HCT116 (cell line): ENCODE results near the gene MIAT. TPM values are rescaled to one million over a fixed set of nuclear protein-coding genes. Genes with fewer than 3 reads are reported as not detected.

Source experiments
- ATAC-seq: fragments of 200-7000 bp; cut with Tn5 transposase; 2 replicates; pipeline ENCODE4 v1.9.1; 2020; ENCODE audit warnings: mild to moderate bottlenecking, moderate library complexity
- BruUV-seq: library from RNA; stranded (reverse); fragments of 400-500 nt; replicated peaks from 2 replicates; lab custom pipeline; 2021; lab: Mats Ljungman, UMichigan
- CTCF ChIA-PET: fragments of 300-600 bp; sonication (Branson Sonifier 250); formaldehyde crosslinking; loops from one replicate; lab custom pipeline; 2021; ENCODE audit warnings: antibody characterized with exemption; lab: Charles Lee
- POLR2A ChIA-PET: fragments of 300-600, 350-600 bp; sonication (Branson Sonifier 250); formaldehyde crosslinking; loops from one replicate; lab custom pipeline; 2021; ENCODE audit warnings: antibody characterized with exemption; lab: Charles Lee
- RAD21 ChIA-PET, 2 experiments: fragments of 300-600 bp; sonication (Branson Sonifier 250); formaldehyde crosslinking; loops; one replicate each; lab custom pipeline; 2023; ENCODE audit warnings: low total read pairs in 2 of 2; ENCODE audit not compliant: uncharacterized antibody in 2 of 2, unreplicated experiment in 2 of 2, low non-redundant PET in 1 of 2; lab: Charles Lee
- DNase-seq: peaks from one replicate; pipeline ENCODE4 v3.0.0-alpha.2; 2010; ENCODE audit warnings: low read depth, low spot score
- H2AFZ ChIP-seq: fragments of 200-600 bp; shearing (Covaris generic), sonication (generic); 2 replicates; pipeline ENCODE4 v1.6.1; 2017; ENCODE audit warnings: low read depth, mixed run types, mixed read lengths, antibody characterized with exemption, low read length; ENCODE audit not compliant: poor library complexity, severe bottlenecking
- H3K27ac ChIP-seq: 2 replicates; pipeline ENCODE4 v1.5.1; 2012; ENCODE audit warnings: low read depth, low read length
- H3K27me3 ChIP-seq: fragments of 200-600 bp; sonication (generic); 2 replicates; pipeline ENCODE4 v1.6.1; 2016; ENCODE audit warnings: mixed run types, low read length, mixed read lengths; ENCODE audit not compliant: insufficient read depth
- H3K36me3 ChIP-seq, 2 experiments: fragments of 200-500 bp in 1 of 2; fragments of 200-600 bp in 1 of 2; sonication (Bioruptor generic) in 1 of 2; sonication (generic) in 1 of 2; 2 replicates each; pipeline versions ENCODE4 v1.5.1 to v1.6.1; 2014 to 2016; ENCODE audit warnings: low read length in 2 of 2, inconsistent platforms in 1 of 2, mixed read lengths in 1 of 2, mixed run types in 1 of 2; ENCODE audit not compliant: insufficient read depth in 2 of 2, control insufficient read depth in 1 of 2
- H3K4me1 ChIP-seq, 2 experiments: fragments of 200-600 bp in 1 of 2; sonication (generic) in 1 of 2; 2 replicates each; pipeline versions ENCODE4 v1.5.1 to v1.6.1; 2012 to 2017; ENCODE audit warnings: low read length in 2 of 2, inconsistent platforms in 1 of 2, mild to moderate bottlenecking in 1 of 2, mixed read lengths in 1 of 2, mixed run types in 1 of 2, moderate library complexity in 1 of 2; ENCODE audit not compliant: insufficient read depth in 2 of 2, control insufficient read depth in 1 of 2
- H3K4me2 ChIP-seq: fragments of 200-600 bp; sonication (generic); 2 replicates; pipeline ENCODE4 v1.6.1; 2017; ENCODE audit warnings: mixed run types, low read length, mixed read lengths
- H3K4me3 ChIP-seq, 2 experiments: fragments of 200-600 bp in 1 of 2; sonication (generic) in 1 of 2; replicated peaks in 1 of 2; 2 replicates each; pipeline ENCODE4 v1.5.1; 2011 to 2016; ENCODE audit warnings: low read length in 2 of 2, control low read depth in 1 of 2, low read depth in 1 of 2, mild to moderate bottlenecking in 1 of 2, mixed read lengths in 1 of 2, mixed run types in 1 of 2
- H3K79me2 ChIP-seq: fragments of 200-600 bp; sonication (generic); 2 replicates; pipeline ENCODE4 v1.6.1; 2017; ENCODE audit warnings: mild to moderate bottlenecking, mixed run types, low read length, moderate library complexity, mixed read lengths; ENCODE audit not compliant: insufficient read depth
- H3K9ac ChIP-seq: fragments of 200-600 bp; sonication (generic); 2 replicates; pipeline ENCODE4 v1.6.1; 2016; ENCODE audit warnings: low read length, mixed read lengths
- H3K9me2 ChIP-seq: fragments of 200-600 bp; sonication (generic), shearing (Covaris generic); 2 replicates; pipeline ENCODE4 v1.6.1; 2017; ENCODE audit warnings: mixed run types, mild to moderate bottlenecking, moderate library complexity; ENCODE audit not compliant: insufficient read depth
- H3K9me3 ChIP-seq, 2 experiments: fragments of 200-500 bp in 1 of 2; fragments of 200-600 bp in 1 of 2; sonication (Bioruptor generic) in 1 of 2; sonication (generic) in 1 of 2; 2 replicates each; pipeline ENCODE4 v1.6.1; 2014 to 2017; ENCODE audit warnings: low read length in 2 of 2, mixed read lengths in 2 of 2, inconsistent platforms in 1 of 2, low read depth in 1 of 2, mild to moderate bottlenecking in 1 of 2, mixed run types in 1 of 2, moderate library complexity in 1 of 2; ENCODE audit not compliant: control insufficient read depth in 1 of 2, insufficient read depth in 1 of 2
- H4K20me1 ChIP-seq: fragments of 200-600 bp; sonication (generic), shearing (Covaris generic); 2 replicates; pipeline ENCODE4 v1.6.1; 2017; ENCODE audit warnings: mixed run types, mild to moderate bottlenecking, moderate library complexity; ENCODE audit not compliant: insufficient read depth
- CEBPB ChIP-seq: IDR thresholded peaks from 2 replicates; pipeline ENCODE4 v1.6.1; 2012; ENCODE audit warnings: low read depth
- EGR1 ChIP-seq: IDR thresholded peaks from 2 replicates; pipeline ENCODE4 v1.6.1; 2012; ENCODE audit warnings: low read depth
- ELF1 ChIP-seq: IDR thresholded peaks from 2 replicates; pipeline ENCODE4 v1.6.1; 2012; ENCODE audit warnings: low read depth, borderline replicate concordance
- EZH2phosphoT487 ChIP-seq: fragments of 200-600 bp; IDR thresholded peaks from 2 replicates; pipeline ENCODE4 v1.6.1; 2018; ENCODE audit warnings: antibody characterized with exemption, borderline replicate concordance
- FOSL1 ChIP-seq: IDR thresholded peaks from 2 replicates; pipeline ENCODE4 v1.6.1; 2012; ENCODE audit warnings: low read depth
- POLR2A ChIP-seq: IDR thresholded peaks from 2 replicates; pipeline ENCODE4 v1.7.0; 2011; ENCODE audit warnings: borderline replicate concordance; ENCODE audit not compliant: insufficient read depth, insufficient read length; ENCODE audit errors: extremely low read depth
- POLR2AphosphoS5 ChIP-seq: IDR thresholded peaks from 2 replicates; pipeline ENCODE4 v1.6.1; 2011; ENCODE audit warnings: mild to moderate bottlenecking, low read depth, low read length, moderate library complexity
- SIN3A ChIP-seq: IDR thresholded peaks from 2 replicates; pipeline ENCODE4 v1.6.1; 2012; ENCODE audit warnings: low read depth
- SP1 ChIP-seq: IDR thresholded peaks from 2 replicates; pipeline ENCODE4 v1.6.1; 2012; ENCODE audit warnings: low read depth
- TCF7L2 ChIP-seq: IDR thresholded peaks from 2 replicates; pipeline ENCODE4 v1.7.0; 2011; ENCODE audit warnings: borderline replicate concordance, inconsistent platforms; ENCODE audit not compliant: insufficient read depth, insufficient read length; ENCODE audit errors: extremely low read depth
- YY1 ChIP-seq: IDR thresholded peaks from 2 replicates; pipeline ENCODE4 v1.6.1; 2011; ENCODE audit warnings: low read length, low read depth, moderate library complexity, mild to moderate bottlenecking; ENCODE audit not compliant: insufficient replicate concordance; ENCODE audit errors: extremely low read depth
- ZFX ChIP-seq: fragments of 450-650 bp; IDR thresholded peaks from 2 replicates; pipeline ENCODE4 v1.6.1; 2017
- intact Hi-C: fragments of 100-400 bp; cut with micrococcal nuclease; formaldehyde crosslinking; loops from 2 replicates; pipeline ENCODE4 v1.10.0; 2022
- total RNA-seq: library from RNA; stranded (reverse); gene quantifications from one replicate; pipeline ENCODE4 v1.2.1, GENCODE V29; 2021; ENCODE audit not compliant: unreplicated experiment
- TF ChIP-seq, protein P1 (sequence below): IDR thresholded peaks from 2 replicates; pipeline ENCODE4 v1.6.1; 2012
- TF ChIP-seq, protein P2 (sequence below): IDR thresholded peaks from 2 replicates; pipeline ENCODE4 v1.6.1; 2012; ENCODE audit warnings: low read depth
- TF ChIP-seq, protein P3 (sequence below), 3 experiments: fragments of 200-600 bp in 1 of 3; sonication (generic) in 1 of 3; IDR thresholded peaks in 2 of 3; conservative IDR thresholded peaks in 1 of 3; 2 replicates each; pipeline ENCODE4 v1.5.1; 2012 to 2017; ENCODE audit warnings: low read depth in 2 of 3, low read length in 2 of 3, antibody characterized with exemption in 1 of 3, borderline replicate concordance in 1 of 3, control low read depth in 1 of 3, mild to moderate bottlenecking in 1 of 3, mixed read lengths in 1 of 3, mixed run types in 1 of 3, moderate library complexity in 1 of 3; ENCODE audit not compliant: insufficient read depth in 1 of 3
- TF ChIP-seq, protein P4 (sequence below): IDR thresholded peaks from 2 replicates; pipeline ENCODE4 v1.6.1; 2011; ENCODE audit warnings: mild to moderate bottlenecking, low read length, moderate library complexity; ENCODE audit not compliant: insufficient replicate concordance; ENCODE audit errors: extremely low read depth

The MIAT gene
- total RNA-seq, 1 experiment from 2014 or later, result 0.54 TPM

DNA sequence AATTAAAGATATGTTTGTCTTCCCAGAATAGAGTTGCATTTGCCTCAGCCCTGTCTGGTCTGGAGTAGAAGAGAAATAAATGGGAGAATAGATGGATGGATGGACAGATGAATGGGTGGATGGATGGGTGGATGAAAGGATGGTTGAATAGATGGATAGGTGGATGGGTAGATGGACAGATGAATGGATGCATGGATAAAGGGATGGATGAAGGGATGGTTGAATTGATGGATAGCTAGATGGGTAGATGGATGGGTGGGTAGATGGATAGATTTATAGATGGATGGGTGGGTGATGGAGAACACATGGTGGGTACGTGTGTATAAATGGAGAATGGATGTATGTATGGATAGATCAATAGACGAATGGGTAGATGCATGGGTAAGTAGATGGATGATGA is 48.1 kb upstream of the MIAT start (continued):
- TF ChIP-seq POLR2AphosphoS5, result no peak
- TF ChIP-seq SP1, result no peak
- no peak for TF ChIP-seq ELF1
- no peak for TF ChIP-seq TCF7L2
- no peak for TF ChIP-seq SIN3A
- TF ChIP-seq, protein P1, sequence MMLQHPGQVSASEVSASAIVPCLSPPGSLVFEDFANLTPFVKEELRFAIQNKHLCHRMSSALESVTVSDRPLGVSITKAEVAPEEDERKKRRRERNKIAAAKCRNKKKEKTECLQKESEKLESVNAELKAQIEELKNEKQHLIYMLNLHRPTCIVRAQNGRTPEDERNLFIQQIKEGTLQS, result no peak

DNA sequence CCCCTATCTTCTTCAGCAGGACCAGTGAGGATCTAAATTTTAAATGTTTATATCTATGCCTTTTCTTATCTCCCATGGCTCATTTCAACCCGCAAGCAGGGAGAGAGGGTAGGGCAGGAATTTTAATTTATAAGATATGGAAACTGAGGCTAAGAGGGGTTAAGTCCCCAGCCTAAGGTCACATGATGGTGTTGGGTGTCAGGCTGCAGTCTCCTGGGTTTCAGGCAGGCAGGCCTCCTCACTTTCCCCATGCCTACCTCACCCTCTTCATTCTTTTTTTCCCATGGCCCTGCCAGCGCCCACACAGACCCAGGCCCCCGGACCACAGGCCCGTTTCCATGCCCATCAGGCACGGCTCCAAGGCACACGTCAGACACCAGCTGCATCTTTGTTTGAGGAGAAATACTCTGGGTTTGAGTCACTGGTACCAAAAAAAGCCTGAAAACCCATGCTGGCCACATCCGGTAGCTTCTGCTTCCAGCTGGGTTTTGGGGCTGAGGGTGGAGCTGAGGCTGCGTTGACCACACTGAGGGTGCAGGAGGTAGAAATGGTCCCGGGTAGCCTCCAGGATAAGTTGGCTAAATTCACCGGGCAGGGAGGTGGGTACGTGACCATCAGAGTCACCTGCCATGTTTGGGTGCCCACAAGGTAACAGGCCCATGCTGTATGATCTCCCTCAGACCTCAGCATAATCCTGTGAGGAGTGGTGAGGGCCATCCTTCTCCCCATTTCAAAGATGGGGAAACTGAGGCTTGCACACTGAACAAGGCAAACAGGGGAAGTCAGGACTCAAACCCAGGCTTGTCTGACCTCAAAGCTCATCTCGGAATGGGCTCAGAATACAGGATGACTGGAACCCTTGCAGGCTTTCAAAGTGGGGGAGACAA is 47.1 kb upstream of the MIAT start:
- ATAC-seq, result no peak
- RAD21 ChIA-PET, result no interaction called here
- DNase-seq, result no peak
- TF ChIP-seq, protein P2, sequence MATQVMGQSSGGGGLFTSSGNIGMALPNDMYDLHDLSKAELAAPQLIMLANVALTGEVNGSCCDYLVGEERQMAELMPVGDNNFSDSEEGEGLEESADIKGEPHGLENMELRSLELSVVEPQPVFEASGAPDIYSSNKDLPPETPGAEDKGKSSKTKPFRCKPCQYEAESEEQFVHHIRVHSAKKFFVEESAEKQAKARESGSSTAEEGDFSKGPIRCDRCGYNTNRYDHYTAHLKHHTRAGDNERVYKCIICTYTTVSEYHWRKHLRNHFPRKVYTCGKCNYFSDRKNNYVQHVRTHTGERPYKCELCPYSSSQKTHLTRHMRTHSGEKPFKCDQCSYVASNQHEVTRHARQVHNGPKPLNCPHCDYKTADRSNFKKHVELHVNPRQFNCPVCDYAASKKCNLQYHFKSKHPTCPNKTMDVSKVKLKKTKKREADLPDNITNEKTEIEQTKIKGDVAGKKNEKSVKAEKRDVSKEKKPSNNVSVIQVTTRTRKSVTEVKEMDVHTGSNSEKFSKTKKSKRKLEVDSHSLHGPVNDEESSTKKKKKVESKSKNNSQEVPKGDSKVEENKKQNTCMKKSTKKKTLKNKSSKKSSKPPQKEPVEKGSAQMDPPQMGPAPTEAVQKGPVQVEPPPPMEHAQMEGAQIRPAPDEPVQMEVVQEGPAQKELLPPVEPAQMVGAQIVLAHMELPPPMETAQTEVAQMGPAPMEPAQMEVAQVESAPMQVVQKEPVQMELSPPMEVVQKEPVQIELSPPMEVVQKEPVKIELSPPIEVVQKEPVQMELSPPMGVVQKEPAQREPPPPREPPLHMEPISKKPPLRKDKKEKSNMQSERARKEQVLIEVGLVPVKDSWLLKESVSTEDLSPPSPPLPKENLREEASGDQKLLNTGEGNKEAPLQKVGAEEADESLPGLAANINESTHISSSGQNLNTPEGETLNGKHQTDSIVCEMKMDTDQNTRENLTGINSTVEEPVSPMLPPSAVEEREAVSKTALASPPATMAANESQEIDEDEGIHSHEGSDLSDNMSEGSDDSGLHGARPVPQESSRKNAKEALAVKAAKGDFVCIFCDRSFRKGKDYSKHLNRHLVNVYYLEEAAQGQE, result no peak
- no peak for TF ChIP-seq SIN3A
- no peak for TF ChIP-seq EGR1
- TF ChIP-seq FOSL1, result no peak
- TF ChIP-seq, protein P3, sequence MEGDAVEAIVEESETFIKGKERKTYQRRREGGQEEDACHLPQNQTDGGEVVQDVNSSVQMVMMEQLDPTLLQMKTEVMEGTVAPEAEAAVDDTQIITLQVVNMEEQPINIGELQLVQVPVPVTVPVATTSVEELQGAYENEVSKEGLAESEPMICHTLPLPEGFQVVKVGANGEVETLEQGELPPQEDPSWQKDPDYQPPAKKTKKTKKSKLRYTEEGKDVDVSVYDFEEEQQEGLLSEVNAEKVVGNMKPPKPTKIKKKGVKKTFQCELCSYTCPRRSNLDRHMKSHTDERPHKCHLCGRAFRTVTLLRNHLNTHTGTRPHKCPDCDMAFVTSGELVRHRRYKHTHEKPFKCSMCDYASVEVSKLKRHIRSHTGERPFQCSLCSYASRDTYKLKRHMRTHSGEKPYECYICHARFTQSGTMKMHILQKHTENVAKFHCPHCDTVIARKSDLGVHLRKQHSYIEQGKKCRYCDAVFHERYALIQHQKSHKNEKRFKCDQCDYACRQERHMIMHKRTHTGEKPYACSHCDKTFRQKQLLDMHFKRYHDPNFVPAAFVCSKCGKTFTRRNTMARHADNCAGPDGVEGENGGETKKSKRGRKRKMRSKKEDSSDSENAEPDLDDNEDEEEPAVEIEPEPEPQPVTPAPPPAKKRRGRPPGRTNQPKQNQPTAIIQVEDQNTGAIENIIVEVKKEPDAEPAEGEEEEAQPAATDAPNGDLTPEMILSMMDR (IDR thresholded peaks at IDR 0.05 in 2 of 3, conservative IDR thresholded peaks at IDR 0.05 in 1 of 3; ENCODE audit: borderline replicate concordance in 1 of 3, insufficient read depth in 1 of 3, low read depth in 2 of 3, low read length in 2 of 3), result no peak
- TF ChIP-seq SP1, result no peak
- TF ChIP-seq EZH2phosphoT487, result no peak
- TF ChIP-seq, protein P4, sequence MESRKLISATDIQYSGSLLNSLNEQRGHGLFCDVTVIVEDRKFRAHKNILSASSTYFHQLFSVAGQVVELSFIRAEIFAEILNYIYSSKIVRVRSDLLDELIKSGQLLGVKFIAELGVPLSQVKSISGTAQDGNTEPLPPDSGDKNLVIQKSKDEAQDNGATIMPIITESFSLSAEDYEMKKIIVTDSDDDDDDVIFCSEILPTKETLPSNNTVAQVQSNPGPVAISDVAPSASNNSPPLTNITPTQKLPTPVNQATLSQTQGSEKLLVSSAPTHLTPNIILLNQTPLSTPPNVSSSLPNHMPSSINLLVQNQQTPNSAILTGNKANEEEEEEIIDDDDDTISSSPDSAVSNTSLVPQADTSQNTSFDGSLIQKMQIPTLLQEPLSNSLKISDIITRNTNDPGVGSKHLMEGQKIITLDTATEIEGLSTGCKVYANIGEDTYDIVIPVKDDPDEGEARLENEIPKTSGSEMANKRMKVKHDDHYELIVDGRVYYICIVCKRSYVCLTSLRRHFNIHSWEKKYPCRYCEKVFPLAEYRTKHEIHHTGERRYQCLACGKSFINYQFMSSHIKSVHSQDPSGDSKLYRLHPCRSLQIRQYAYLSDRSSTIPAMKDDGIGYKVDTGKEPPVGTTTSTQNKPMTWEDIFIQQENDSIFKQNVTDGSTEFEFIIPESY, result no peak
- TF ChIP-seq POLR2A, result no peak
- no peak for TF ChIP-seq YY1
- no peak for TF ChIP-seq CEBPB
- TF ChIP-seq ZFX, result no peak
- TF ChIP-seq ELF1, result no peak

More for the DNA sequence above, 47.1 kb upstream of the MIAT start:
- H3K4me2 ChIP-seq, result no peak overlapping the region
- no peaks in the 10 kb centered on the region for H3K36me3 ChIP-seq
- no peak overlapping the region for H3K4me3 ChIP-seq
- ChIA-PET POLR2A (no interaction called here), CTCF (no interaction called here)
- intact Hi-C loops, result no loop called here
- H3K4me1 ChIP-seq, result no peaks in the 10 kb centered on the region
- BruUV-seq, result no TSS peak
- peaks cover 15% of the 10 kb centered on the region; the same call in 1 of the 2 replicates for H3K27me3 ChIP-seq
- no peaks in the 10 kb centered on the region for H4K20me1 ChIP-seq
- no peaks in the 10 kb centered on the region for H3K9me3 ChIP-seq
- no peak overlapping the region for H3K27ac ChIP-seq
- H2AFZ ChIP-seq, result no peak overlapping the region
- no peaks in the 10 kb centered on the region for H3K79me2 ChIP-seq
- H3K9me2 ChIP-seq, result no peaks in the 10 kb centered on the region
- H3K9ac ChIP-seq, result no peak overlapping the region
